ENCODE measurements around the gene B4GALT1. TPM values are rescaled to one million over a fixed set of nuclear protein-coding genes. Genes with fewer than 3 reads are reported as not detected.

Gene B4GALT1
- total RNA-seq, 1 experiment from 2014 or later, result 31.4 TPM

DNA sequence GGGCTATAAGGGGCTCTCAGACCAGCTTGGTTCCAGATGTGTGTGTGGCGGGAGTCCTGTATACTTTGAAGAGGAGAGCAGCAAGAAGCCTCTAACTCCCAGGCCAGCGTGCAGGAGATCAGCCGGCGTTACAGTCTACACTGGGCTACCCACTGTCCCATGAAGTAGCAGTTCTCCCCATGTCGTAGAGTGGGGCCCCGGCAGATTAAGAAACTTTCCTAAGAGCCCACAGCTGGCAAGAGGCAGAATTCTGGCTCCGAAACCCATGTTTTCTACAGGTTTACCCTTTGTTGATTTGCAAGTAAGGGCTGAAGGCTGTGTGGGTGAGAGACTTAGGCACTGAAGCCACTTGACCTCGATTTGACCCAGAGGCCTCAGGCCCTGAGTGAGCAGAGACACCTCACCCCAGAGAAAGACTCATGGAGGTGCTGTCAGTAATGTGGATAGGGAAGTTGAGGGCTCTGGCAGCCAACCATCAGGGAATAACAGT lies 881 bp upstream of the B4GALT1 start:
- Histone ChIP-seq H3K9me2 (ENCODE audit: insufficient read depth) (no peaks in the 10 kb centered on the region), H3K9me3 (ENCODE audit: control insufficient read depth in 1 of 2, insufficient read depth in 1 of 2, low read depth in 1 of 2, low read length in 2 of 2) (no peaks in the 10 kb centered on the region), H3K4me2 (ENCODE audit: low read length) (peak overlapping the region; percentile 97), H3K36me3 (ENCODE audit: control insufficient read depth in 1 of 2, insufficient read depth in 2 of 2, low read length in 2 of 2) (no peaks in the 10 kb centered on the region), H3K4me1 (ENCODE audit: control insufficient read depth in 1 of 2, insufficient read depth in 2 of 2, low read length in 2 of 2) (peaks cover 33 to 61% of the 10 kb centered on the region in 2 experiments; a peak in 3 of 4 replicates), H3K79me2 (ENCODE audit: insufficient read depth, low read length) (peaks cover 35% of the 10 kb centered on the region), H3K27ac (ENCODE audit: low read depth, low read length) (no peak overlapping the region; the same call in 1 of the 2 replicates), H4K20me1 (ENCODE audit: insufficient read depth) (no peaks in the 10 kb centered on the region), H3K9ac (ENCODE audit: low read length) (no peak overlapping the region), H3K4me3 (replicated peaks in 1 of 2; ENCODE audit: low read depth in 1 of 2, low read length in 2 of 2) (peak overlapping the region in 1 of 2 experiments; percentile 72; a peak in 2 of 4 replicates), H2AFZ (ENCODE audit: low read depth, low read length, poor library complexity, severe bottlenecking) (no peak overlapping the region), H3K27me3 (ENCODE audit: insufficient read depth, low read length) (no peaks in the 10 kb centered on the region)
- ChIA-PET CTCF (no interaction called here), POLR2A (interaction anchor here (1.2 kb wide), 1 partner anchor 16 kb away, joined by 4 read pairs; no protein-coding TSS in a partner anchor), RAD21 (ENCODE audit: low non-redundant PET in 1 of 2, low total read pairs in 2 of 2, uncharacterized antibody in 2 of 2, unreplicated experiment in 2 of 2) (no interaction called here)
- intact Hi-C loops (cut with micrococcal nuclease), result no loop called here
- ATAC-seq (no peak), DNase-seq (ENCODE audit: low read depth, low spot score) (no peak)
- no TSS peak for BruUV-seq (replicated peaks)
- no peak for TF ChIP-seq POLR2A (IDR thresholded peaks at IDR 0.05; ENCODE audit: borderline replicate concordance, extremely low read depth, insufficient read depth, insufficient read length)
- no peak for TF ChIP-seq ZBTB33 (IDR thresholded peaks at IDR 0.05; ENCODE audit: extremely low read depth, insufficient replicate concordance, low read length)
- no peak for TF ChIP-seq REST (IDR thresholded peaks at IDR 0.05; ENCODE audit: low read depth)
- no peak for TF ChIP-seq MAX (IDR thresholded peaks at IDR 0.05)
- TF ChIP-seq RAD21 (IDR thresholded peaks at IDR 0.05; ENCODE audit: low read depth), result no peak
- no peak for TF ChIP-seq JUND (IDR thresholded peaks at IDR 0.05)

Measured in HCT116 (cell line).